DMS153 (cell line): ENCODE data around the gene LLCFC1.
"Not testable (repeated sequence)": the region's sequence is repeated elsewhere in the genome, so short reads cannot be mapped to it uniquely, and the experiment has no call there.

ENCODE experiments used
- DNase-seq: peaks from one replicate; lab custom pipeline; 2025; lab: John Stamatoyannopoulos, UW

LLCFC1 gene

DNA sequence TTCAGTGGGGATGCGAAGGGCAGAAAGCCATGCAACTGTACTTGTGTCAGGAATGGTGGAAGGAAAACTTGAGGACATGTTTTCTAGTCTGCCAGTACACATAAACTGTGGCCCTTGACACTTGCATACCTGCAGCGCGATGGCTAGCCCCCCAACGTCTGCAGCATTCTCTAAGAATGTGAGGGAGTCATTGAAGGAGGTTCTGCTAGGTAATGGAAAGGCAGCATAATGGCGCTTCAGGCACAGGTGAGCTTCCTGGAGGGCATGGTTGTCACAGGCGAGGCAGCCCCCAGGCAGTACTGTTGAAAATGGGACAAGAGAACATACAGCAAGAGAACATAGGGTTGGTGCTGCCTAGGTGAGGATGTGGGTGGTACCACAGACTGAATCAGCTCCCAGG is 3.5 kb downstream of the LLCFC1 start:
- no peak for DNase-seq

DNA sequence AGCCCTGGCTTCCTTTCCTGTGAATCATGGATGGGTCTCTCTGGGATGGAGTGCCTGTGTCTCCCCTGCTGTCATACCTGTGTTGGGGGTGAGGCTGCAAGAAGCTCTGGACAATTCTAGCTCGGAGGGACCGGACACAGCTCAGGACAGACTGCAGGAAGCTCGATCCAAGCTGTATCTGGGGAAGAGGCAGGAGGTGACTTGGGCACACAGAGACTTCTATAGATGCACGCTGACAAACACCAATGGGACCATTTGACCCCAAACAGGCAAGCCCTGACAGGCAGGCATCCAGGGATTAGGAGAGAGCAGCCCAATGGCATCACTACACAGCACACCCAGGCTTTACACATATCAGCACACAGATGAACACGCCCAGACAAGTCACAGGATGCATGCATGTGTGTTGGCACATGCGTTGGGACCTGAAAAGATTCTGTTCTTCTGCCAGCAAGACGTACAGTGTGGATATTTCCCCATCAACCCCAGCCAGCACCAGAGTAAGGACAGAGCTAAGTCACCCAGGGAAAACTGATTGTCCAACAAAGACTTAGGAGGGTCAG is 4.5 kb downstream of the LLCFC1 start:
- DNase-seq, result no peak

DNA sequence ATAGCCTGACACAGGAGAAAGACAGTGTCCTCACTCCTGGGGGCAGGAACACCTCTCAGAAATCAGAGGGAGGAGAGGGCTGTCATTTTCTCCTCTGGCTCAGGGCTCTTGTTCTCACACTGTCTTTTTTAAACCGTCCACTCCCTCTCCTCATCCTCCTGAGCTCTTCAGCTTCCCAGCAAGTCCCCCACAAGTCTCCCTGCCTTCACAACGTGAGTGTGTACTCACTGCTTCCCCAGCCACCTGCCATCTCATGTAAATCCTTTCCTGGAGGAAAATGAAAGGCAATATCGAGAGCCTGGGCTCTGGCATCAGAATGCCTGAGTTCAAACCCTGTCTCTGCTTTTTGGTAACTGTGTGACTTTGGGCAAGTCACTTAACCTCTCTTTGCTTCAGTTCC is 5.7 kb downstream of the LLCFC1 start:
- no peak for DNase-seq

DNA sequence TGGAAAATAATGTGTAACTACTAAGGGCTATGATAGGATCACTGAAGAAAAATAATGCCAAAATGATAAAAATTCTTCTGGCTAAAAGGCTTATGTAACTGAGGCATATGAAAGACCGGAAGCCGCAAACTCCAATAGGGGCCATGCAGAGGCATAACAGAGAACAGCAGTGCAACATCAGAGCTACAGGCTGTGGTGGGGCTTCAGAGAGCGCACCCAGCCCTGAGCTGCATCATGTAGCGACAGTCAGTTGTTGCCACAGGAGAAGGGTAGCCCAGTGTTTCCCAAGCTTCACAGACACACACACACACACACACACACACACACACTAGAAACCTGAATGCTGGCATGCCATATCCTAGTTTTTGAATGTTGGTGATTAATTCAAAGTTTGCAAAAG is 9.3 kb downstream of the LLCFC1 start:
- DNase-seq, result no peak

DNA sequence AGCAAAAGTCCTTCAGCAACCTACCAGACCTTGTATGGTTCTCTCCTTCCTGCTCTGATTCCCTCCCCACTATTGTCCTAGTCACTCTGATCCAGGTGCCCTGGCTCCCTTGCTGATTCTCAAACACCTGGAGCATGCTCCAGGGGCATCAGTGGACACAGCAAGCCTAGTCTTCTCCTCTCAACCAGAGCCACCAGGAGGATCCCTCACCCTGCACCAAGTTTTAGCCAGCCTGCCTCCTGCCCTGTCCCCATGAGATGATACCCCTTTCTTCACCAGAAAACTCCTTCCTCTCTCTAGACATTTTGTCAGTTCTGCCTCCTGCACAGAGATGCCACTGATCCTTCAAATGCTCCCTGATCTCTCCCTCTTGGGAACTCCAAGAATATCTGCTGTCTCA is 11.0 kb downstream of the LLCFC1 start:
- no peak for DNase-seq

DNA sequence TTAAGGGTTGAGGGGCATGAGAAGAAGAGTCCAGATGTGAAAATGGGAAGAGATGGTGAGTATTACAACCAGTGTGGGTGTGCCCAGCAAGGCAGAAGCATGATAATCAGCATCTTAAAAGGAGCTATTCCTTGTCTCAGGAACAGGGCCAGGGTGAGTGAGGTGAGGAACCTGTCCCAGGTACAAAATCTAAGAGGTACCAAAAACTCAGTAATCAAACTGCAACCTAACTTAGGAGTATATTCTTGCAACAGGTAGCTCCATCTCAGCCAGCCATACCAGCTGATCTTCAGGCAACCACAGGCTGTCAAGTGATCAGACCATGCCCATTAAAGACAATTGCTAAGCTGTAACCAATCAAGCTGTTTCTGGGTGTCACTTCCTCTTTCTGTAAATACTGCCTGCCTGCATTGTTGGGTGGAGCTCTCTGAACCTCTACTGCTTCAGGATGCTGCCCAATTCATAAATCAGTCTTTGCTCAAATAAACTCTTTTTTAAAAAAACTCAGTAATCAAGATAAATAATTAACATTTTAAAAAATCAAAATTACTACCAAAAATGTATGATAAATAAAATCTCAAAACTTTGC is 15.5 kb downstream of the LLCFC1 start:
- no peak for DNase-seq

DNA sequence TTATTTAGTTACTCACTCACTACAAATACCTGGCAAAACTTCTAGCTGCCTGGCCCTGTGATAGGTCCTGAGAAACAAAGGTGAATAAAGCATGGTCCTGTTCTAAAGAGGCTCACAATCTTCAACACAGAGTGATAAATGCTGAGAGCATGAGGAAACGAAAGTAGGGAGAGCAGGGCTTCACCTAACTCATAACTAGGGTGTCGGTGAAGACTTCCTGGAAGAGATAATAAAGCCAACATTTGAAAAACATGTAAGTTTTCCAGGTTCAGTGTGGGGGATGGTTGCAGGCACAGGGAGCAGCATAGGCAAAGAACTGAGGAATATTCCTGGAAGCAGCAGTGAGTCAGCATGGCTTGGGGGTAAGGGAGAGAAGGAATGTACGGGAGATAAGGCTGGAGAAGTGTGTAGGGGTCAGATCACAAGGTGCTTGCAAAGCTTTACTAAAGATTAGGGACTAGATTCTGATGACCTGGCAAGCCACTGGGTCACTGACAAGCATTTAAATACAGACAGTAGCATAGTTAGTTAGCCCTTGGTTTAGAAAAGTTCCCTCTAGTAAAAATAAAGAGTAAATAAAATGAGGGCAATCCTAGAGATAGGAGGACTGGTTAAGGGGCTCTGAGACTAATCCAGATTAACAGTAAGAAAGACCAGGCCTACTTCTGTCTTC is 17.8 kb downstream of the LLCFC1 start:
- no peak for DNase-seq

DNA sequence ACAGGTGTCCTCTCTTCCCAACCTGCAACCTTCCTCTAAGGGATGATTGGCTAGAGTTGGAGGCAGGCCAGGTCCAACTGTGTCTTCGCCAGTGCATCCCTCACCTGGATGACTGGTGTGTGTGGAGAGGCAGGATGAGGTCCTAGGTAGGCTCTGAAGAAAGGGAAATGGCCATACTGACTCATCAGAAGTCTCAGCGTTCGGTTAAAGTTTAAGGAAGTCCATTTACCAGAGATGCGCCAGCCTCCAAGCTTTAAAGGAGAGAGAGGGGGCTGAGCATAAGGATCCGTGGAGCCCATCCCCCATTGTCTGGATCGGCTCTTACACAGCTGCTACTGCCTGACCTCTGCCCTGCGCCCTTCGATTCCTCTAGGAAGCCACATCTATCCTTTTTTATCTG is 18.4 kb downstream of the LLCFC1 start:
- no peak for DNase-seq

DNA sequence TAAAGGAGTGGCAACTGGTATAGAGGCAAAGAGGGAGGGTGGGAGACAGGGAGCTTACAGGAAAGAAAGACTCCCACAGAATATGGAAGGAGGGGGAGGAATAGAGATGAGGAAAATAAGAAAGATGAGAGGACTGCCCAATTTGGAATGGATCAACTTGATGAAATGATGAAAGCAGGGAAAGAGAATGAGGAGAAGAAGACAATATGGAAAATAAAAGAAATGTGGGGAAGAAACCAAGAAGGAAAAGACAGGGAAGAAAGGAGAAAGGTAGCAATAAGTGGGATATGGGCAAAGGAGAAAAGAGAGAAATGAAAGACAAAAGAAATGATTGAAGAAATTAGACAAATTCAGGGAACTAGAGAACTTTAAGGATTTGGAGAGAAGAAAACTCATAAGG is 19.9 kb downstream of the LLCFC1 start:
- no peak for DNase-seq

DNA sequence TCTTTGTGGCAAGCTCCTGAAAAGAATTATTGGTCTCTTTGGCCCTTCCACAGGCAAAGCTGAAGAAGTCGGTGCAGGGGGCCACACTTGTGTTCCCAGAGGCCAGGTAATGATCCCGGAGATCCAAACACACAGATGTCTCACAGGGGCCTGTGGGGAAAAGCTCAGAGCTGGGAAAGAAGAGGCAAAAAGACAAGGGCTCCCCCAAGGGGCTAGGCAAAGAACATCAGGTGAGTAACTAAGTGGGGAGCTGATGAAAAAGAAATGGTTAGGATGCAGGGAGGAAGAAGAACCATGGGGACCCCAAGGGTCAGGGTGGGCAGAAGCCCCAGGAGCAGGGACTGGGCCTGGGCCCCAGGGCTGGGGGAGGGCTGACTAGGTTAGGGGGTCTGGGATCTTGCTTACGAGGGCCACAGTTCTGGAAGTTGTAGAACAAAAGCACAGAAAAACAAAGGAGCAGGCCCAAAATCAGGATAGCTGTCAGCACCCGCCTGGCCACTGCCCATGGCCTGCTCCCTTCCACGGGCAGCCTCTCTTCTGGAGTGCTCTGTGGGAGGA is 21.8 kb downstream of the LLCFC1 start:
- no peak for DNase-seq

DNA sequence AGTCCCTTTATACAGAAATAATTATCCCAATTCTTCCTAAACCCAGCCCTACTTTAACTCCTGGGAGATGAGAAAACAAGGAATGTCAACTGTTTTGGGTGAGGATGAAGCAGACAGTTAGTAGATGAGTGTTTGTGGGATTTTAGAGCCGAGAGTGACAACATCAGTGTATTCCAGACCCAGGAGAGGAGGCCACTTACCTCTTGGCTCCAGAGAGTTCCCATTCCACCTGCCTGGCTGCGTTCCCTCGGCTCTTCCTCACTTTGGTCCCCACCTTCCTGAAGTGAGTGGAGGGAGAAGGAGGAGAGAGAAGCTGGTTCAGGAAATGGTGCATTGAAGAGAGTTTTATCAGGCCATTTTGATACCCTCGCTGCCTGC is 22.3 kb downstream of the LLCFC1 start:
- DNase-seq, result no peak

DNA sequence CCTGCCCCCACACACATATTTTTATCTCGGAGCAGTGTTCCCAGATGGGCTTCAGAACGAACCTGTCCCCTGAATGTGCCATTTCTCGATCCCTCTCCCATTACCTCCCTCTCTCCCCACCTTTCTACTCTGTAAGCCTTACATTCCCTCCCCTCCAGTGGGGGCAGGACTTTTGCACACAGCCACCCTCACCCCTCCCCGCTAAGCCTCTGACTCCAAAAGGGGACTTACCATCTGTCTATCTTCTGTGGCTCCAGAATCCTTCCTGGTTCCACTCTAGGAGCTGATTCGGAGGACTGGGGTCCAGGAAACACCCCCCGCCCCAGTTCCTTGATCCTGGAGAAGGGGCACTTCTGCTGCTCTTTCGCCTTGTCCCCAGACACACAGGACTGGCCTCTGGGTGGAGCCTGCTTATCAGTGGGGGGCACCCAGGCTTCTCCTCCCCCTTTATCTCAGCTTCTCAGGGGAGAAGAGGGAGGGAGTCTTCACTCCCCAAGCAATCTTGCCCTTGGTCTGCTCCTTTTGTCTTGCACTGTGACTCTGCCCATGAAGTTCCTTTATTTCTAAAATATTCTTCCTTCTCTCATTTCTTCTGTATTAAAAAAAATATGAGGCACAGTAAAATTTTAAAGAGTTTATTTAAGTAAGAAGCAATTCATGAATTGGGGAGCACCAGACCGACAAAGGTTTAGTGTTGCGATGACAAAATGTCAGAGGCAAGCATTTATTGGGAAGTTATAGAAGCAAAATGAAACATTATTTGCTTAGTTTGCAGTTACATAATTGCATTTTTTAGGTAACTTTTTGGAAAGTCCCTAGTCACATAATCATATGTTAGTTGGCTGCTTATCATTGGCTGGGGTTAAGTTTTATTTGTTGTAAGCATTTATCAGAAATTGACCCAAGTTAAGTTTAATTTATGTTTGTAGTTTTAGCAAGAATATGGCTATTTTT is 23.0 kb downstream of the LLCFC1 start, which contains the start of gene KEL:
Gene KEL, minus strand, starts transcription at position 391 of the 954 bp plus-strand sequence. Its CDS starts 157 bp downstream, at position 234.
- no peak for DNase-seq

DNA sequence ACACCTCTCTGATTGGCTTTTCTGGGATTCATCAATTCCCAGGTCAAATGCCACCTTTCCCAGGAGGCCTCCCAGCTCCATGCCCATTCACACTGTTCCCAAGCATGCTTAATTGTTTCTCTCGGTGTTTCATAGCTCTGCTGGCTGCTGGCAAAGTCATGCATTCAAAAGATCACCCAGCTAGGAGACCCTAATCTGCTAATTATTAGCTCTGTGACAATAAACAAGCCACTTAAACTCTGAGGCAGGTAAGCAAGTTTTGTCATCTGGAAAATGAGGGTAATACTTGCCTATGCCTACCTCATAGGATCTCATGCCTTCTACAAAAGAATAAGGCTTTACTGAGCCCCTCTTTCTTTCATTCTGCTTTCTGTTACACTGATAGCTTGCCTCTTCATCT is 23.7 kb downstream of the LLCFC1 start:
- DNase-seq, result no peak

DNA sequence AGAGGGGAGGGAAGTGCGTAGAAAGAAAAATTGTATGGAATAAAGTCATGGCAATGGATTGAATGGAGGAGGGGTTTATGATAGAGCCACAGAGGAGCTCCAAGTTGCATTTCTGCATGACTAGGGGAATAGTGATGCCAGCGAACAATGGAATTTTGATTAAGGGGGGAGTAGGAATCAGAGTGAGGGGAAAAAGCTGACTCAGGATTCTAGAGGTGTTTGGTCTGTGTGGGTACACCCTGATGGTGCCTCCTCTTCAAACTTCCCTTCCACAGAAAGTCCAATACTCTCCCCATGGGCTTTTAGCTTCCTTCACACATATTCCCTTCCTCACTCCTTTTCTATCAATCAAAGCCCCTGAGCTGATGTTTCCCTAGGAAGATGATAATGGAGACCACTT is 24.7 kb downstream of the LLCFC1 start:
- no peak for DNase-seq

DNA sequence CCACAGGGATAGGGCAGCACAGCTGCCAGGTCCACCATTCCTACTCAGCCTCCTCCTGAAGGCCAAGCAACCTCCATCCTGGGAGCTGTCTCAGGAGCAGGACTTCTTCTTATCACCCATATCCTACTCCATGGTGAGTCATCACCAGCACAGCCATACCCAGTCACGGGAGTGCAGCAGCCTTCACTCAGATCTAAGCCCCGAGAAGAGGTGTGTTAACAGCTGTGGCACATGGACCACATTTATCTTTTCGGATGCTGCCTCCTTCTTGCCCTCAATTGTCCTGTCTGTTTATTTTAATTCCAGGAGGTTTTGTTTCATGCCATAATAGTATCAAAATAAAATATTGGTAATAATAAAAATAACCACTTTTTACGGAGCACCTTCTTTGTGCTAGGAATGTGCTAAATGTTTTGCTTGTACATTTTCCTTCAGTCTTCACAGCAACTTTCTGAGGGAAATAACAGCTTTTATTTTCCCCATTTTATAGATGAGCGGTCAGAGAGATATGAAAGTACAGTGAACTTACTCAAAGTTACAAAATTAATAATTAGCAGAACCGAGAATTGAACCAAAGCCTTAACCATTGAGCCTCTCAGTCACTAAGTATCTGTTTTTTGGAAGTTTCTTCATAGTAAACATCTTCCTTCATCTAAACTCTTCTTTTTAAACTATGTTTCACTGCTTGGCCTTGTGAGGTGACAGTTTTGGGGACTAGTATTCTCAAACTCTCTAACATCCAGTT is 25.4 kb downstream of the LLCFC1 start:
- no peak for DNase-seq

DNA sequence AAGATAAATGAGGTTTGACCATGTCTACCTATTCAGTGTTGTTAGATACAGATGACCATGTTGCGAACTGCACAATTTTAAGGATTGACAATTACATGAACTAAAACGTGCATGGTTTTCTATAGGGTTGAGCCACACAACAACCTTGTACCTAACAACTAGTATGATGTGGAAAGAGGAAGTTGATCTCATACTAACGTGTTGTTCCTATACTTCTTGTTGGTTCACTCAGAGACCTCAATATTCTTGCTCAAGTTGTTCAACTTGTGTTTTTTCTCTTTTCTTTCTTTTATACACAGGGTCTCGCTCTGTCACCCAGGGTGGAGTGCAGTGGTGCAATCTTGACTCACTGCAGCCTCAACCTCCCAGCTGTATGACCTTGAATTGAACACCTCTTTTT is 28.9 kb downstream of the LLCFC1 start:
- DNase-seq, result no peak

DNA sequence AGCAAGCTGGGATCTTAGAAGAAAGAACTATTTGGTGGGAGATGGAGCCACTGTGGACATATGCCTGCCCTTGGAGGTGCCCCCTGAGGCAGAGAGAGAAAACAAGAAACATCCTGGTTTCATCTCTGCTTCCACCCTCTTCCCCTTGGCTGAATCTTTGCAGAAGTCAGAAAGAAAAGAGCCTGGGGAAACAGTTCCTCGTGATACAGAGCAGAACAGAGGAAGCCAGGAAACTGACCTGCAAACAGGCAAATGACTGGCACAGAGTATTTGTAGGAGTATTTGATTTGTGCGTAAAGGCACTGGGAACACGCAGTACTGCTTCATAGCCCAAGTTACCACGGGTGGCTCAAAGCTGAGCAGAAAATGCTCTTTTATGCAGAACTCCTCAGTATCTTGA is 29.9 kb downstream of the LLCFC1 start:
- DNase-seq, result no peak

DNA sequence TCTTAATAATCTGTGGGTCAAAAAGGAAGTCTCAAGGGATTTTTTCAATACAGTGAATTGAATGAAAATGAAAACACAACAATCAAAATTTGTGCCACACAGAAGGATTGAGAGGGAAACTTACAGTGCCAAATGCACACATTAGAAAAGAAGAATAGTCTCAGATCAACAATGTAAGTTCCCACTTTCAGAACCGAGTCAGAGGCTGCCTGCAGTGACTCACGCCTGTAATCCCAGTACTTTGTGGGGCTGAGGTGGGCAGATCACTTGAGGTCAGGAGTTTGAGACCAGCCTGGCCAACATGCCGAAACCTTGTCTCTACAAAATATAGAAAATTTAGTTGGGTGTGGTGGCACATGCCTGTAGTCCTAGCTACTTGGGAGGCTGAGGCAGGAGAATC is 35.3 kb downstream of the LLCFC1 start:
- no peak for DNase-seq

DNA sequence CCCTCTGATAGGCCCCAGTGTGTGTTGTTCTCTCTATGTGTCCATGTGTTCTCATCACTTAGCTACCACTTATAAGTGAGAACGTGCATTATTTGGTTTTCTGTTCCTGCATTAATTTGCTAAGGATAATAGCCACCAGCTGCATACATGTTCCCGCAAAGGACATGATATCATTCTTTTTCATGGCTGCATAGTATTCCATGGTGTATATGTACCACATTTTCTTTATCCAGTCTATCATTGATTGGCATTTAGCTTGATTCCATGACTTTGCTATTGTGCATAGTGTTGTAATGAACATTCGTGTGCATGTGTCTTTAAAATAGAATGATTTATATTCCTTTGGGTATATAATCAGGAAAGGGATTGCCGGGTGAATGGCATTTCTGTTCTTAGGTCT is 39.1 kb downstream of the LLCFC1 start:
- DNase-seq, result not testable (repeated sequence)

DNA sequence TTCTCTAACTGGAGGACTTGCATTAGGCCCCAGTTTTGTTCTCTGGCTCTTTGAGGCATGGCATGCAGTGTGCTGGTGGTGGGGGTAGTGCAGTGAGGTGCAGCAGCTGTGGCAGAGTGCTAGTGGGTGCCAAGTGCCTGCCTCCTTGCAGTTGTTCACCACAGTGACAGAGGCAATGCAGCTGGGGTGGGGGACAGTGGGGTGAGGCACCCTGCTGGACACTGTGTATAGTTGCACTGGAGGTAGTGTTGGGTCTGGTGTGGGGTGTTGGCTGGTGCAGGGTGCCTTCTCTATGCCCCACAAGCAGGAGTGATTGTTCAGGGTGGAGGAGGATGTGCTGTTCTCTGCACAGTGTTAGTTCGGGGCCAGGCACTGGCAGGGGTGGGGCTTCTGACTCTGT is 44.5 kb downstream of the LLCFC1 start:
- no peak for DNase-seq

DNA sequence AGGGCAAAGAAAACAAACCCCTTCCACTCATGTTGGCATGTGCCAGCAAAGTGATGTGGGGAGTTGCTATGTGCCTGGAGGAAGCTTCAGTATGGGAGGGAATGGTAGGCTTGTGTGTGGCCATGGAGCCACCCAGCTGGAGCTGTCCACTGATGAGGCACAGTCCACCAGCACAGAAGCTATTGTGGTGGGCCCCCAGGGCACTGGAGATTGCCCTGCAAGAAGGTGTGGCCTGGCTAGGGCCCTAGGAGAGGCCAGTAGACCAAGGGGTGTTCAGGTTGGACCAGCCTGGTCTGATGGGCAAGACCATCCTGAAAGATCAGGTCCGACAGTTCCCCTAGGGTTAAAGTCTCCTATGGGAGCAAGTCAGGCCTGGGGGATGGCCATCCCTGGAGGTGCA is 45.0 kb downstream of the LLCFC1 start:
- no peak for DNase-seq
